HUES64 (cell line): ENCODE data around the gene ENPP1.

ENCODE experiments used
- H3K27ac ChIP-seq: 2 replicates; pipeline ENCODE4 v1.7.0; 2013; ENCODE audit warnings: low read depth, low read length, inconsistent platforms
- H3K27me3 ChIP-seq: 2 replicates; pipeline ENCODE4 v1.6.1; 2013; ENCODE audit warnings: mild to moderate bottlenecking, low read length; ENCODE audit not compliant: insufficient read depth
- H3K36me3 ChIP-seq: 2 replicates; pipeline ENCODE4 v1.6.1; 2013; ENCODE audit warnings: mild to moderate bottlenecking, low read length; ENCODE audit not compliant: insufficient read depth
- H3K4me1 ChIP-seq: 2 replicates; pipeline ENCODE4 v1.6.1; 2013; ENCODE audit warnings: mild to moderate bottlenecking, low read length, moderate library complexity; ENCODE audit not compliant: insufficient read depth
- H3K4me3 ChIP-seq: 2 replicates; pipeline ENCODE4 v1.5.1; 2013; ENCODE audit warnings: mild to moderate bottlenecking, low read length, moderate library complexity
- H3K9ac ChIP-seq: 2 replicates; pipeline ENCODE4 v1.6.1; 2013; ENCODE audit warnings: mild to moderate bottlenecking, low read depth, low read length
- H3K9me3 ChIP-seq: 2 replicates; pipeline ENCODE4 v1.6.1; 2013; ENCODE audit warnings: low read depth, low read length; ENCODE audit not compliant: insufficient read depth
- WGBS: fragments of 150-250, 120-280 bp; methylation state at CpG from one replicate; pipeline ENCODE4 v1.1.7; 2013; ENCODE audit warnings: missing lambda C conversion rate; 5-methylcytosine and 5-hydroxymethylcytosine counted together

The ENPP1 gene

GRCh38 chr6:131769385-131770141, 38.3 kb upstream of the ENPP1 start:
- no peak overlapping the region for H3K27ac ChIP-seq
- H3K9ac ChIP-seq: no peak overlapping the region
- H3K36me3 ChIP-seq: no peaks in the 10 kb centered on the region
- 95% methylated on average over 15 of the region's 15 CpGs for WGBS
- H3K9me3 ChIP-seq: no peaks in the 10 kb centered on the region
- no peaks in the 10 kb centered on the region; the same call in 1 of the 2 replicates for H3K4me1 ChIP-seq
- H3K4me3 ChIP-seq: no peak overlapping the region
- H3K27me3 ChIP-seq: no peaks in the 10 kb centered on the region

DNA sequence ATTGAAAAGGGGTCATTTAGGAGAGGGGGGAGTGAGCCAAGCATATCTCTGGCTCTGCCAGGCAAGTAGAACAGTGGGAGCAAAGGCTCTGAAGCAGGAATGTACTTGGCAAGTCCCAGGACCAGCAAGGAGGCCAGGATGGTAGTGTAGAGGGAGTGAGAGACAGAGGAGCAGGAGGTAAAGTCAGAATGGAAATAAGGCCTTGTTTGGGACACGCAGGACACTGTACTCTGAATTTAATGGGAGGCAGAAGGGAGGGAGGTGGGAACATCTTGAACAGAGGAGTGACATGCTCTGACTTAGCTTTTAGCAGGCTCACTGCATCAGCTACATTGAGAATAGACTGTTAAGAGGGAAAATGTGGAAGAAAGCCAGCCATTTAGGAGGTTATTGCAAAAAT, 37.0 kb upstream of the ENPP1 start:
- WGBS: 87% methylated on average over 1 of the region's 1 CpG
- Histone ChIP-seq H3K36me3 (no peaks in the 10 kb centered on the region), H3K9ac (no peak overlapping the region), H3K4me1 (no peaks in the 10 kb centered on the region; the same call in 1 of the 2 replicates), H3K27me3 (no peaks in the 10 kb centered on the region), H3K27ac (no peak overlapping the region), H3K4me3 (no peak overlapping the region), H3K9me3 (no peaks in the 10 kb centered on the region)

DNA sequence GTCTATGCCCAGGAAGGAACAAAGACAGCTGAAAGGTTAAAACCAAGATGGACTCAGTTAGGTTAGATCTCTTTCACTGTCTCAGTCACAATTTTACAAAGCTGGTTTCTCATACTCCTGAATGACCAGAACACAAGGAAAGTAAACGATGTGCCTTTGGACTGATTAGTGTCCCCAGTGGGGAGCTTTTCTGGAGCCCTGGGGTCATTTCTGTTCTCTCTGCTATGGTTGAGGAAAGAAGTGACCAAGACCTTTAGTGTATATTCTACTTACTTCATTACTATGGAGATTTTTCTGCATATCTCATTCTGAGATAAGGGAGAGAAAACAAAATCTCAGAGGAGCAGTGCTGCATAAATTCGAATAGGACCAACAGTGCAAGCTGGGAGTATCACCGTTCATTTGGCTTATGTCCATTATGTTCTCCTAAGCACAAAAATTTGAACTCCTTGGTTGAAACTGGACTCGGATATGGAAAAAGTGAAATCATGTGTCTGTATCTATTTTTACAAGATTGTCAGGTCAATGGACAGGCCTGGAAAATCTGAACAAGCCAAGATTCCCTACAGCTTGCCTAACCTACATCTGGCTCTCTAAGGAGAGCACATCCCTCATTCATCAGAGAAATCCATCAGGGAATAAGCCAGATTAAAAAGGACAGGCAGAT, 34.4 kb upstream of the ENPP1 start:
- Histone ChIP-seq H3K27me3 (no peaks in the 10 kb centered on the region), H3K4me3 (no peak overlapping the region)
- 89% methylated on average over 4 of the region's 4 CpGs for WGBS

DNA sequence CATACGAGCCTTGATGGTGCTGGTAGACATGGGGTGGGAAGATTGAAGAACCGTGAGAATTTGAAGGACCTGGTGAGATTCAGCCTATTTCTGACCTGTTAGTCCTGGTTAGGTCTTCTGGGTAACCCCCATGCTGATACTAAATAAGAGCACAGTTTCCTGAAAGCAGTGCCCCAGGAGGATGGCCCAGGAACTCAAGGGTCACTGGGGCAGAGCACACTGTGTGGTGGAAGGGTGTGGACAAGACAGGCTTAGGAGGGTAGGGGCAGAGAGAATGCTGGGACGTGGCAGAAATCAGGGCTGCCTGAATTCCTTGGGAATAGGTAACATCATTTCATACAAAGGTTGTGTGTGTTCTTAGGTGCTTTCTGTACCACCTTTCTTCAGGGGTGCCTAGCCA, 31.9 kb upstream of the ENPP1 start:
- no peaks in the 10 kb centered on the region for H3K27me3 ChIP-seq
- WGBS: 93% methylated on average over 3 of the region's 3 CpGs

More for the DNA sequence above, 34.4 kb upstream of the ENPP1 start:
- H3K27ac ChIP-seq: no peak overlapping the region
- no peak overlapping the region for H3K9ac ChIP-seq
- no peaks in the 10 kb centered on the region for H3K9me3 ChIP-seq
- H3K4me1 ChIP-seq: no peaks in the 10 kb centered on the region; the same call in 1 of the 2 replicates
- H3K36me3 ChIP-seq: no peaks in the 10 kb centered on the region

DNA sequence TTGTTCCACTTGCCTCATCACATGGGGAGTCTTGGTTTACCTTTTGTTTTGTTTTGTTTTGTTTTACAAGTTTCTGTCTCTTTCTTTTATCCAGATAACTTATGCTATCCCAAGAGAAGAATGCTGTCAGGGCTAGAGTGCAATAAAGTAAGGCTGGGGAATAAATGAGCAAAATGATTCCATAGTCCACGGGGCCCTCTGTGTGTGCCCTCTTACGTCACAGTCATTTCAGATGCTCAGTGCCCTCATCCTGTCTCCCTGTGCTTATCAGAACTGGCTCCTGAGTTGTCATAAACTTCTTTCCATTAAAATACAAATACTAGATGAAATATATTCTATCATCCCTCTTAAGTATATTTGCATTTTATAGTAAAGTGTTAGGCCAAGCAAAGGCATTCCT, 30.8 kb upstream of the ENPP1 start:
- Histone ChIP-seq H3K9ac (no peak overlapping the region), H3K9me3 (no peaks in the 10 kb centered on the region), H3K27ac (no peak overlapping the region), H3K4me3 (no peak overlapping the region), H3K36me3 (no peaks in the 10 kb centered on the region), H3K27me3 (no peaks in the 10 kb centered on the region), H3K4me1 (no peaks in the 10 kb centered on the region; the same call in 1 of the 2 replicates)
- WGBS: 90% methylated on average over 2 of the region's 2 CpGs

More for the DNA sequence above, 31.9 kb upstream of the ENPP1 start:
- no peaks in the 10 kb centered on the region; the same call in 1 of the 2 replicates for H3K4me1 ChIP-seq
- H3K9me3 ChIP-seq: no peaks in the 10 kb centered on the region
- no peaks in the 10 kb centered on the region for H3K36me3 ChIP-seq
- no peak overlapping the region for H3K9ac ChIP-seq
- H3K4me3 ChIP-seq: no peak overlapping the region
- H3K27ac ChIP-seq: no peak overlapping the region

DNA sequence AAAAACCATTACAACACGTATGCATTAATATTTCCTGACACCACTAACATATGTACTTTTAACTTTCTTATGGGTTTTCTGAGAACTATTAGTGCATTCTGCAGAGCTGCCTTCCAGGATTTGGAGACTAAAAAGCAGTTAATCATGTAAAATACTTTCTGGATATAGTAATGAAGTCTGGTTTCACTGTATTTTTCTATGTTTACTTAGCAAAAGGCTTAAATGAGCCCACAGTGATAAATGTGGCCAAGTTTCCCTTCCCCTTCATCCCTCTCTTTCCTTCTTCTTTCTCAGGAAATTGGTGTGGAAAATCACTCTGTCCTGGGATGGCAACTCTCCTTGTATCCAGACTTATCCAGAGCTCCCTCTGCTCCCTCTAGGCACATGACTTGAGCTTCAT, 29.7 kb upstream of the ENPP1 start:
- Histone ChIP-seq H3K9ac (no peak overlapping the region), H3K4me1 (no peaks in the 10 kb centered on the region; the same call in 1 of the 2 replicates), H3K27me3 (no peaks in the 10 kb centered on the region), H3K4me3 (no peak overlapping the region), H3K9me3 (no peaks in the 10 kb centered on the region), H3K27ac (no peak overlapping the region), H3K36me3 (no peaks in the 10 kb centered on the region)
- WGBS: no CpG with 5 or more reads among the region's 1 CpG

- Histone ChIP-seq H3K4me1 (no peaks in the 10 kb centered on the region), H3K36me3 (no peaks in the 10 kb centered on the region), H3K27ac (no peak overlapping the region), H3K4me3 (no peak overlapping the region), H3K27me3 (no peaks in the 10 kb centered on the region), H3K9ac (no peak overlapping the region), H3K9me3 (no peaks in the 10 kb centered on the region)
- WGBS: 90% methylated on average over 1 of the region's 2 CpGs
Observed at GRCh38 chr6:131779304-131779703, 28.5 kb upstream of the ENPP1 start.

DNA sequence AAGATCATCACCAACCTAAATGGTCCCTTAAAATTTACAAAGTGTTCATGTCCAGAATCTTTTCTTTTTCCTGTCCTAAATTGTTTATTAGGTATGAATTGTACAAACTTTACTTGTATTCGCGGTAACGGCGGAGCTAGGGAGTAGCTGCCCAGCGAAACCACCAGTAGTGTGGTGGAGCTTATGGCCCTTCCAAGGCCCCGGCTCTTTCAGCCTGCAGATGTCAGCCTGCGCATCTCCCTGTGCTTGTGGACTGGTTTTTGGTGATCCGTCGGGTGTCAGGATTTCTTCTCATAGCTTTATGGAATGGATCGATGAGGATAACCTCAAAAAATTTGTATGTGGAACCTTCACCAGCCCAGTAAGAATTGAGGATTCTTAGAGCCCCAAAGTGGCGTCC, 27.2 kb upstream of the ENPP1 start:
- 93% methylated on average over 11 of the region's 11 CpGs for WGBS

DNA sequence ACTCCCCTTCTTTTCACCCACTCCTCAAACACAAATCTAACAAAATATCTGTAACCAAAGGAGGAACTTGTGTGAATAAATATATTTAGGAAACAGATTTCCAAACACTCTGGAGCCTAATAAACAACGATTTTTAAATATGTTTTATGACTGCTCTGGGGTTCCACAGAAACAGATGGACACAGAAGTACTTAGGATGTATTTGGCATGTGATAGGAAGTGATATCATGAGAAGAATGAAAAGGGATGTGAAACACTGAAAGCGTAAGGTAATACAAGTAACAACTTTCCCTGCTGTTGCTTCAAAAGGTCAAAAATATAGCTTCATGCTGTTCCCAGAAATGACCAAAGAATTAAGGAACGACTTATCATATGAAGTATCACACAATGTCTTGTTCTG, 26.1 kb upstream of the ENPP1 start:
- no peaks in the 10 kb centered on the region for H3K9me3 ChIP-seq
- H3K4me3 ChIP-seq: no peak overlapping the region
- H3K27ac ChIP-seq: no peak overlapping the region
- H3K4me1 ChIP-seq: no peaks in the 10 kb centered on the region
- no peak overlapping the region for H3K9ac ChIP-seq
- 95% methylated on average over 3 of the region's 3 CpGs for WGBS
- no peaks in the 10 kb centered on the region for H3K36me3 ChIP-seq
- no peaks in the 10 kb centered on the region for H3K27me3 ChIP-seq

More for the DNA sequence above, 27.2 kb upstream of the ENPP1 start:
- Histone ChIP-seq H3K36me3 (no peaks in the 10 kb centered on the region), H3K4me3 (no peak overlapping the region), H3K9me3 (no peaks in the 10 kb centered on the region), H3K9ac (no peak overlapping the region), H3K4me1 (no peaks in the 10 kb centered on the region), H3K27me3 (no peaks in the 10 kb centered on the region), H3K27ac (no peak overlapping the region)

DNA sequence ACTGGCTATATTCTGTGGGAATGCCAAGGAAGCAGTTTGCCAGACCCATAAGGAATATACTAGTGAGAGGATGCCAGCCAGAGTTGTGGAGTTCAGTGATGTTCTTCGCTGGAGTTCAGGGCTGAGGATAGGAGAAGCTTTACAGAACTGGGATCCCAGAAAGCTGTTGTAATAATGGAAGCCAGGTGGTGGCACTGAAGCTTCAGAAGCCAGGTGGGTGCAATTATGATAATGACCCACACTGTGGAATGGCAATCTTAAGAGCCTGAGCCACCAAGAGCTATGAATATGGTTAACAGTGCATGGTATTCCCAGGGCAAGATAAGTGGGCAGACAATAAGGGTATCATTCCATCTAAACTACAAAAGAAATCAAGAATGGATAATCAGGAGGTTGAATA, 25.1 kb upstream of the ENPP1 start:
- WGBS: 87% methylated on average over 1 of the region's 1 CpG
- Histone ChIP-seq H3K27me3 (no peaks in the 10 kb centered on the region), H3K4me3 (no peak overlapping the region)

GRCh38 chr6:131784561-131784960, 23.3 kb upstream of the ENPP1 start:
- 84% methylated on average over 1 of the region's 1 CpG for WGBS
- Histone ChIP-seq H3K27me3 (no peaks in the 10 kb centered on the region), H3K36me3 (no peaks in the 10 kb centered on the region), H3K27ac (no peak overlapping the region), H3K9me3 (no peaks in the 10 kb centered on the region), H3K9ac (no peak overlapping the region), H3K4me1 (no peaks in the 10 kb centered on the region; the same call in 1 of the 2 replicates), H3K4me3 (no peak overlapping the region)

More for the DNA sequence above, 25.1 kb upstream of the ENPP1 start:
- Histone ChIP-seq H3K4me1 (no peaks in the 10 kb centered on the region), H3K9me3 (no peaks in the 10 kb centered on the region), H3K9ac (no peak overlapping the region), H3K36me3 (no peaks in the 10 kb centered on the region), H3K27ac (no peak overlapping the region)
